ENCODE measurements around the gene CNTNAP2. TPM values are rescaled to one million over a fixed set of nuclear protein-coding genes. Genes with fewer than 3 reads are reported as not detected.

The CNTNAP2 gene
- total RNA-seq, 1 experiment from 2014 or later, result 60.0 TPM

DNA sequence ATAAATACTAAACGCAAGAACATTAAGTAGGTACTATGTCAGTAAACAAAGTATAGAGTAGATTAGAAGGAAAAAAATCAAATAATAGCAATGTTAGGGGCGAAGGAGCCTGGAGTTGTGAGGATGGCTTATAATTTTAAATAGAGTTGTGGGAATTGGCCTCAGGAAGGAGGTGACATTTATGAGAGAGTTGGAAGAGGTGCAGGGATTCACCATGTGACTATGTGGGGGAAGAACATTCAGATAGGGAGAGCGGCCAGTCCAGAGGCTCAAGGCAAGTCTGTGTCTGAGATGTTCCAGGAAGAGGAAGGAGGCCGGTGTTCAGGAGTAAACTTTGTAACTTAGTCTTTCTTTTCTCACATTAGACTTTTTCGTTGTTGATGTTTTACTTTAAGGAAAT is 1695.3 kb downstream of the CNTNAP2 start:
- Histone ChIP-seq H3K36me3 (ENCODE audit: insufficient read depth, low read length, poor library complexity, severe bottlenecking) (no peaks in the 10 kb centered on the region), H3K4me1 (ENCODE audit: insufficient read depth, low read length, poor library complexity, severe bottlenecking) (no peaks in the 10 kb centered on the region), H3K27me3 (replicated peaks; ENCODE audit: insufficient read depth, low read depth, low read length, poor library complexity) (no peaks in the 10 kb centered on the region), H3K27ac (ENCODE audit: low read depth, low read length, poor library complexity, severe bottlenecking) (no peak overlapping the region), H3K9me3 (ENCODE audit: low read depth, low read length, poor library complexity, severe bottlenecking) (no peaks in the 10 kb centered on the region), H3K4me3 (ENCODE audit: low read depth, low read length, poor library complexity, severe bottlenecking) (no peak overlapping the region)
- TF ChIP-seq EZH2 (IDR thresholded peaks at IDR 0.05; ENCODE audit: borderline replicate concordance, low read depth, low read length, poor library complexity, severe bottlenecking), result no peak
- TF ChIP-seq, protein P1, sequence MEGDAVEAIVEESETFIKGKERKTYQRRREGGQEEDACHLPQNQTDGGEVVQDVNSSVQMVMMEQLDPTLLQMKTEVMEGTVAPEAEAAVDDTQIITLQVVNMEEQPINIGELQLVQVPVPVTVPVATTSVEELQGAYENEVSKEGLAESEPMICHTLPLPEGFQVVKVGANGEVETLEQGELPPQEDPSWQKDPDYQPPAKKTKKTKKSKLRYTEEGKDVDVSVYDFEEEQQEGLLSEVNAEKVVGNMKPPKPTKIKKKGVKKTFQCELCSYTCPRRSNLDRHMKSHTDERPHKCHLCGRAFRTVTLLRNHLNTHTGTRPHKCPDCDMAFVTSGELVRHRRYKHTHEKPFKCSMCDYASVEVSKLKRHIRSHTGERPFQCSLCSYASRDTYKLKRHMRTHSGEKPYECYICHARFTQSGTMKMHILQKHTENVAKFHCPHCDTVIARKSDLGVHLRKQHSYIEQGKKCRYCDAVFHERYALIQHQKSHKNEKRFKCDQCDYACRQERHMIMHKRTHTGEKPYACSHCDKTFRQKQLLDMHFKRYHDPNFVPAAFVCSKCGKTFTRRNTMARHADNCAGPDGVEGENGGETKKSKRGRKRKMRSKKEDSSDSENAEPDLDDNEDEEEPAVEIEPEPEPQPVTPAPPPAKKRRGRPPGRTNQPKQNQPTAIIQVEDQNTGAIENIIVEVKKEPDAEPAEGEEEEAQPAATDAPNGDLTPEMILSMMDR (conservative IDR thresholded peaks at IDR 0.05; ENCODE audit: low read depth, low read length), result no peak
- intact Hi-C loops (cut with micrococcal nuclease; ENCODE audit: unreplicated experiment), result no loop called here
- ChIA-PET CTCF (no interaction called here), POLR2A (ENCODE audit: low non-redundant PET) (no interaction called here)
- no peak for DNase-seq (ENCODE audit: low spot score)
- no TSS peak for BruUV-seq (replicated peaks)

DNA sequence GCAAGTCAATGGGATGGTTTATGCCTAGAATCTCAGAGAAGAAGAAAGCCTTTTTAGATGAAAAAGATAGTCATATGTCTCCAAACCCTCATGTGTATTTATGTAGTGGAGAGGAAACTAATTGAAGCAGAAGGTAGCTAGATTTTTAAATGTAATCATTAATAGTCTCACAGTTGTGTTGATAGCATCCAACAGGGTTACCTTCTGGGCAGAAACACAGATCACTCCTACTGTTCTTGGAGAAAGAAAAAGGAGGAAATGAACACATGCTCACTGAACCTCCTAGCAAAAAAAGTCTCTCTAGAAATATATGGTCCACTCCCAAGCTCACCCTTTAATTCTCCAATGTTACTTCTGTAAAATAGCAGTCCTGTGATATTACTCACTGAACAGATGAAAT is 1696.7 kb downstream of the CNTNAP2 start:
- CTCF ChIA-PET, result no interaction called here
- Histone ChIP-seq H3K4me3 (ENCODE audit: low read depth, low read length, poor library complexity, severe bottlenecking) (no peak overlapping the region), H3K9me3 (ENCODE audit: low read depth, low read length, poor library complexity, severe bottlenecking) (no peaks in the 10 kb centered on the region), H3K36me3 (ENCODE audit: insufficient read depth, low read length, poor library complexity, severe bottlenecking) (no peaks in the 10 kb centered on the region), H3K4me1 (ENCODE audit: insufficient read depth, low read length, poor library complexity, severe bottlenecking) (no peaks in the 10 kb centered on the region), H3K27ac (ENCODE audit: low read depth, low read length, poor library complexity, severe bottlenecking) (no peak overlapping the region), H3K27me3 (replicated peaks; ENCODE audit: insufficient read depth, low read depth, low read length, poor library complexity) (no peaks in the 10 kb centered on the region)
- intact Hi-C loops (cut with micrococcal nuclease; ENCODE audit: unreplicated experiment), result no loop called here
- DNase-seq (ENCODE audit: low spot score), result no peak
- no peak for TF ChIP-seq EZH2 (IDR thresholded peaks at IDR 0.05; ENCODE audit: borderline replicate concordance, low read depth, low read length, poor library complexity, severe bottlenecking)
- TF ChIP-seq, protein P1 (conservative IDR thresholded peaks at IDR 0.05; ENCODE audit: low read depth, low read length), result no peak
- POLR2A ChIA-PET (ENCODE audit: low non-redundant PET), result no interaction called here
- BruUV-seq (replicated peaks), result no TSS peak

DNA sequence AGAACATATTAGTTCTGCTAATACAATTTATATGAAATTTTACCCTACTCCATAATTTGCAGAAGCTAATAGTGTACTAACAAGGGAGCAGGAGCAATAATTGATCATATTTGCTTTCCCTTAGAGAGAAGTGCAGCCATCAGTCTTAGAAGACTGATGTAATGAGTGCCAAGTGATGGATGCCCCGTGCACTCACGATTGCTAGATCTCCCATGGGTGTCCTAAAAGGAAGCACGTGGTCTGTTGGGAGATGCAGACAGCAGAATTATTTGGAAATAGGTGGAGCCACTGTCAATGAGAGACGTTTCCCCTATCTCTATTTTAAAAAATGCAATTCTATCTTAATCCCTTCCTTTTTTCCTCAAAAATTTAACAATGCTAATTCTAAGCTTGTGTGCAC is 1701.7 kb downstream of the CNTNAP2 start:
- DNase-seq (ENCODE audit: low spot score), result peak; percentile 44
- Histone ChIP-seq H3K27me3 (replicated peaks; ENCODE audit: insufficient read depth, low read depth, low read length, poor library complexity) (no peaks in the 10 kb centered on the region), H3K4me1 (ENCODE audit: insufficient read depth, low read length, poor library complexity, severe bottlenecking) (no peaks in the 10 kb centered on the region), H3K9me3 (ENCODE audit: low read depth, low read length, poor library complexity, severe bottlenecking) (no peaks in the 10 kb centered on the region), H3K27ac (ENCODE audit: low read depth, low read length, poor library complexity, severe bottlenecking) (no peak overlapping the region), H3K36me3 (ENCODE audit: insufficient read depth, low read length, poor library complexity, severe bottlenecking) (no peaks in the 10 kb centered on the region), H3K4me3 (ENCODE audit: low read depth, low read length, poor library complexity, severe bottlenecking) (no peak overlapping the region)
- CTCF ChIA-PET, result no interaction called here
- intact Hi-C loops (cut with micrococcal nuclease; ENCODE audit: unreplicated experiment), result no loop called here
- BruUV-seq (replicated peaks), result no TSS peak
- POLR2A ChIA-PET (ENCODE audit: low non-redundant PET), result no interaction called here
- no peak for TF ChIP-seq EZH2 (IDR thresholded peaks at IDR 0.05; ENCODE audit: borderline replicate concordance, low read depth, low read length, poor library complexity, severe bottlenecking)
- TF ChIP-seq, protein P1 (conservative IDR thresholded peaks at IDR 0.05; ENCODE audit: low read depth, low read length), result no peak
